Measurements from ENCODE around the gene UPB1.

UPB1 gene

GRCh38 chr22:24474649-24475255, 20.4 kb upstream of the UPB1 start:
- no peak for DNase-seq (ENCODE audit: low read depth)
- TF ChIP-seq, protein P1, sequence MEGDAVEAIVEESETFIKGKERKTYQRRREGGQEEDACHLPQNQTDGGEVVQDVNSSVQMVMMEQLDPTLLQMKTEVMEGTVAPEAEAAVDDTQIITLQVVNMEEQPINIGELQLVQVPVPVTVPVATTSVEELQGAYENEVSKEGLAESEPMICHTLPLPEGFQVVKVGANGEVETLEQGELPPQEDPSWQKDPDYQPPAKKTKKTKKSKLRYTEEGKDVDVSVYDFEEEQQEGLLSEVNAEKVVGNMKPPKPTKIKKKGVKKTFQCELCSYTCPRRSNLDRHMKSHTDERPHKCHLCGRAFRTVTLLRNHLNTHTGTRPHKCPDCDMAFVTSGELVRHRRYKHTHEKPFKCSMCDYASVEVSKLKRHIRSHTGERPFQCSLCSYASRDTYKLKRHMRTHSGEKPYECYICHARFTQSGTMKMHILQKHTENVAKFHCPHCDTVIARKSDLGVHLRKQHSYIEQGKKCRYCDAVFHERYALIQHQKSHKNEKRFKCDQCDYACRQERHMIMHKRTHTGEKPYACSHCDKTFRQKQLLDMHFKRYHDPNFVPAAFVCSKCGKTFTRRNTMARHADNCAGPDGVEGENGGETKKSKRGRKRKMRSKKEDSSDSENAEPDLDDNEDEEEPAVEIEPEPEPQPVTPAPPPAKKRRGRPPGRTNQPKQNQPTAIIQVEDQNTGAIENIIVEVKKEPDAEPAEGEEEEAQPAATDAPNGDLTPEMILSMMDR (IDR thresholded peaks at IDR 0.05; ENCODE audit: insufficient read depth, low read depth, low read length, missing control alignments): no peak
- no peak overlapping the region for H3K4me3 ChIP-seq (ENCODE audit: low read depth, low read length)

DNA sequence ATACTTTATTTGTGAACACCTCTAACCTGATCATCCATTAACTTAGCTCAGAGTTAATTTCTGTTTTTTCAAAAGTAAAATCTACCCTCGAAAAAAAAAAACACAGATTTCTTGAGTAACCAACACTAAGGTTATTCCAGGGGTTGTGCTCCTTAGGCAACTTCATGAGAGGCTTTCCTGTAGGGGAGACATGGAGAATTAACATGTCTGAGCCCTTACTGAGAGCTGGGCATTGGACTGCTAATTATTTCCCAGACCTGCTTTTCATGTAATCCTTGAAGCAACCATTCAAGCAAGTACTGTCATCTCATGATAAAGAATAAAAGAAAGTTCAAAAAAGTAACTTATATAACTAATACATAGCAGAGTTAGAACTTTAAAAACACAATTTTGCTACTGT, 13.5 kb upstream of the UPB1 start:
- no peak for DNase-seq (ENCODE audit: low read depth)
- H3K4me3 ChIP-seq (ENCODE audit: low read depth, low read length): no peak overlapping the region
- TF ChIP-seq, protein P1 (IDR thresholded peaks at IDR 0.05; ENCODE audit: insufficient read depth, low read depth, low read length, missing control alignments): no peak

DNA sequence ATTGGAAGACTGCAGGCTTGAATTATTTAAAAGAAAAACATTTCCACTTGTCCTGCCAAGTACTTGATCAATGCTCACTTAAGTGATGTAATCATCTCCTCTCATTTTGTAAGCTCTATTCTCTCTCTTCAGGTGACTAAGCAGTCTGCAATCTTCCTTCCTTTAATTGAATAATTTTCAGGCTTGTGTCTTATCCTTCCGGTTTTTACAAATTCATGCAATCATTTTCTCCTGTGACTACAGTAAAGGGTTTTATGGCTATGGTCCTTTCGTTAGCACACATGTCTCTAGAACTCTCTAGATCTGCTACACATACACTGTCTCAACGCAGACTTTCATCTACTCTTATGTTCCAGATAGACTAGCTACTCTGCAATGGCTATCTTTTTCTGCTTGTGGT, 12.6 kb upstream of the UPB1 start:
- H3K4me3 ChIP-seq (ENCODE audit: low read depth, low read length): no peak overlapping the region
- TF ChIP-seq, protein P1 (IDR thresholded peaks at IDR 0.05; ENCODE audit: insufficient read depth, low read depth, low read length, missing control alignments): no peak
- no peak for DNase-seq (ENCODE audit: low read depth)

GRCh38 chr22:24482998-24483397, 12.1 kb upstream of the UPB1 start:
- TF ChIP-seq, protein P1 (IDR thresholded peaks at IDR 0.05; ENCODE audit: insufficient read depth, low read depth, low read length, missing control alignments): no peak

GRCh38 chr22:24483976-24484545, 11.1 kb upstream of the UPB1 start:
- DNase-seq (ENCODE audit: low read depth): no peak
- TF ChIP-seq, protein P1 (IDR thresholded peaks at IDR 0.05; ENCODE audit: insufficient read depth, low read depth, low read length, missing control alignments): no peak
- H3K4me3 ChIP-seq (ENCODE audit: low read depth, low read length): no peak overlapping the region

More at GRCh38 chr22:24482998-24483397, 12.1 kb upstream of the UPB1 start:
- no peak overlapping the region for H3K4me3 ChIP-seq (ENCODE audit: low read depth, low read length)
- no peak for DNase-seq (ENCODE audit: low read depth)

DNA sequence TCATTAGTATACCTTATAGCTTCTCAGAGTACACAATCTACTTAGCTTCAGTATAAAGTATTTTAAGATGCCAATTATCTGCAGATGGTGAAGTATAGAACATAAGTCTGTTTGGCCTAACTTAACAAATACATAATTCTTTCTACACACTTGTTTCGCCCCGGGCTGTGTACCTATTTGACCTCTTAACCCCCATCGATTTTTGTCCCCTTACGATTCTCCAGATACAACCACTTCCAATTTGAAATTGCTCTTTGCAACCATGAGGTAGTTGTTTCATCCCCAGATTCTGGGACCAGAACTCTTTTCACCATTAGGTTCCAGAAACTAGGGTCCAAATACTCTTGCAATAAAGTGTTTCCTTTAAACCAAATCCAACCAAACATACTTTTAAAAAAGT, 10.0 kb upstream of the UPB1 start:
- TF ChIP-seq, protein P1 (IDR thresholded peaks at IDR 0.05; ENCODE audit: insufficient read depth, low read depth, low read length, missing control alignments): no peak
- no peak for DNase-seq (ENCODE audit: low read depth)
- no peak overlapping the region for H3K4me3 ChIP-seq (ENCODE audit: low read depth, low read length)

- TF ChIP-seq, protein P1 (IDR thresholded peaks at IDR 0.05; ENCODE audit: insufficient read depth, low read depth, low read length, missing control alignments): peak; percentile 23
- H3K4me3 ChIP-seq (ENCODE audit: low read depth, low read length): no peak overlapping the region
- peak; percentile 33 for DNase-seq (ENCODE audit: low read depth)
Observed at GRCh38 chr22:24485608-24486007, 9.5 kb upstream of the UPB1 start.
